HL-60 (cell line): Measurements from ENCODE around the gene COMMD2.

Experiments used
- DNase-seq, 2 experiments: peaks; one replicate each; pipeline ENCODE4 v3.0.0-alpha.2; 2010 to 2020; ENCODE audit warnings: low read depth in 1 of 2, low spot score in 1 of 2
- H3K27ac ChIP-seq: fragments of 250-450 bp; sonication (Bioruptor Pico); replicated peaks from 2 replicates; pipeline ENCODE4 v1.5.1; 2020; ENCODE audit warnings: mild to moderate bottlenecking, moderate library complexity
- H3K27me3 ChIP-seq: fragments of 250-450 bp; sonication (Bioruptor Pico); 2 replicates; pipeline ENCODE4 v1.5.1; 2021; ENCODE audit warnings: mild to moderate bottlenecking, moderate library complexity; ENCODE audit not compliant: insufficient read depth, poor library complexity, severe bottlenecking
- H3K4me3 ChIP-seq: replicated peaks from 2 replicates; pipeline ENCODE4 v1.5.1; 2011; ENCODE audit warnings: mild to moderate bottlenecking, control low read depth, low read length; ENCODE audit not compliant: insufficient read depth
- GABPA ChIP-seq: IDR thresholded peaks from 2 replicates; pipeline ENCODE4 v1.6.1; 2012; ENCODE audit warnings: low read depth
- POLR2AphosphoS5 ChIP-seq: IDR thresholded peaks from 2 replicates; pipeline ENCODE4 v1.6.1; 2012; ENCODE audit warnings: low read depth
- REST ChIP-seq: IDR thresholded peaks from 2 replicates; pipeline ENCODE4 v1.6.1; 2012; ENCODE audit warnings: low read depth; ENCODE audit not compliant: insufficient replicate concordance
- SPI1 ChIP-seq: IDR thresholded peaks from 2 replicates; pipeline ENCODE4 v1.6.1; 2012; ENCODE audit warnings: low read depth, mild to moderate bottlenecking, borderline replicate concordance
- TF ChIP-seq, protein P1 (sequence below): IDR thresholded peaks from one replicate; pipeline ENCODE4 v1.5.1; 2011; ENCODE audit warnings: low read length, control low read depth, inconsistent platforms; ENCODE audit not compliant: insufficient read depth

The COMMD2 gene

GRCh38 chr3:149739396-149739795 is 12.9 kb downstream of the COMMD2 start:
- no peak overlapping the region for H3K4me3 ChIP-seq
- H3K27me3 ChIP-seq: no peaks in the 10 kb centered on the region
- TF ChIP-seq GABPA (no peak), REST (no peak), SPI1 (no peak), POLR2AphosphoS5 (no peak)
- TF ChIP-seq, protein P1, sequence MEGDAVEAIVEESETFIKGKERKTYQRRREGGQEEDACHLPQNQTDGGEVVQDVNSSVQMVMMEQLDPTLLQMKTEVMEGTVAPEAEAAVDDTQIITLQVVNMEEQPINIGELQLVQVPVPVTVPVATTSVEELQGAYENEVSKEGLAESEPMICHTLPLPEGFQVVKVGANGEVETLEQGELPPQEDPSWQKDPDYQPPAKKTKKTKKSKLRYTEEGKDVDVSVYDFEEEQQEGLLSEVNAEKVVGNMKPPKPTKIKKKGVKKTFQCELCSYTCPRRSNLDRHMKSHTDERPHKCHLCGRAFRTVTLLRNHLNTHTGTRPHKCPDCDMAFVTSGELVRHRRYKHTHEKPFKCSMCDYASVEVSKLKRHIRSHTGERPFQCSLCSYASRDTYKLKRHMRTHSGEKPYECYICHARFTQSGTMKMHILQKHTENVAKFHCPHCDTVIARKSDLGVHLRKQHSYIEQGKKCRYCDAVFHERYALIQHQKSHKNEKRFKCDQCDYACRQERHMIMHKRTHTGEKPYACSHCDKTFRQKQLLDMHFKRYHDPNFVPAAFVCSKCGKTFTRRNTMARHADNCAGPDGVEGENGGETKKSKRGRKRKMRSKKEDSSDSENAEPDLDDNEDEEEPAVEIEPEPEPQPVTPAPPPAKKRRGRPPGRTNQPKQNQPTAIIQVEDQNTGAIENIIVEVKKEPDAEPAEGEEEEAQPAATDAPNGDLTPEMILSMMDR: no peak
- H3K27ac ChIP-seq: no peak overlapping the region
- DNase-seq: no peak

GRCh38 chr3:149738876-149739275 is 13.4 kb downstream of the COMMD2 start:
- Histone ChIP-seq H3K27ac (no peak overlapping the region), H3K4me3 (no peak overlapping the region), H3K27me3 (no peaks in the 10 kb centered on the region)
- no peak for DNase-seq
- TF ChIP-seq SPI1: no peak
- TF ChIP-seq, protein P1: no peak
- no peak for TF ChIP-seq REST
- no peak for TF ChIP-seq GABPA
- TF ChIP-seq POLR2AphosphoS5: no peak

- Histone ChIP-seq H3K4me3 (no peak overlapping the region), H3K27ac (no peak overlapping the region), H3K27me3 (no peaks in the 10 kb centered on the region)
- no peak for TF ChIP-seq SPI1
- TF ChIP-seq REST: no peak
- no peak for TF ChIP-seq POLR2AphosphoS5
- TF ChIP-seq, protein P1: no peak
- TF ChIP-seq GABPA: no peak
- no peak for DNase-seq
Measured at GRCh38 chr3:149736953-149737205, 15.4 kb downstream of the COMMD2 start.
